ENCODE measurements around the gene FAM162A.

GRCh38 chr3:122427857-122428471, 44.0 kb downstream of the FAM162A start:
- no peak for TF ChIP-seq POLR2A (IDR thresholded peaks at IDR 0.05; ENCODE audit: low read length)
- no peak for TF ChIP-seq GATA1 (IDR thresholded peaks at IDR 0.05; ENCODE audit: low read depth, low read length)

Data from erythroblast (primary cell).